ENCODE results near the gene PGAM2. TPM values are rescaled to one million over a fixed set of nuclear protein-coding genes. Genes with fewer than 3 reads are reported as not detected.

The PGAM2 gene
- total RNA-seq, 2 experiments from 2014 or later, result 1.3 to 1.8 TPM

DNA sequence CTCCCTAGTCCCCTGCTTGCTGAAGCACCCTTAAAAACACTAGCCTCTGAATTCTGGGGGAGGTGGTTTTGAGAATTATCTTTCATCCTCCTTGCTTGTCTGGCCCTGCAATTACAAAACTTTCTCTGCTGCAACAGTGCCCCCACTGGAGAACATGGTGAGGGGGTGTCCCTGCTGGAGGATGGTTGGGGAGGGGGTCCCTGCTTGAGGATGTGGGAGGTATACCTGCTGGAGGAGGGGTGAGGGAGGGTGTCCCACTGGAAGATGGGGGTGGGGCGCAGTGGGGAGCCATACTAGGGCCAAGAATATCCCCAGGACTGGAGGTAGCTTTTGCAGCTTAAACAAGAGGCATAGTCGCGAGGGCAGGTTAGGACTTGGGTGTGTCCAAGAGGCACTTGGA lies 20.2 kb upstream of the PGAM2 start:
- Histone ChIP-seq H3K9me3 (ENCODE audit: control insufficient read depth in 1 of 2, insufficient read depth in 1 of 2, low read length in 2 of 2) (no peaks in the 10 kb centered on the region), H3K4me3 (ENCODE audit: low read length) (no peak overlapping the region), H3K27ac (ENCODE audit: low read depth in 1 of 2, low read length in 2 of 2) (no peak overlapping the region), H3K4me1 (ENCODE audit: insufficient read depth, low read length) (peaks cover 16% of the 10 kb centered on the region), H3K36me3 (ENCODE audit: insufficient read depth, low read length) (peaks cover 3% of the 10 kb centered on the region), H3K27me3 (ENCODE audit: control insufficient read depth in 1 of 2, insufficient read depth in 2 of 2, low read length in 2 of 2) (no peaks in the 10 kb centered on the region)
- DNase-seq (no peak), ATAC-seq (ENCODE audit: poor library complexity) (no peak)
- intact Hi-C loops (cut with DNase I, micrococcal nuclease), result loop anchor here in 1 of 2 experiments (2.0 kb wide), 1 partner anchor 59 kb away; no protein-coding TSS in a partner anchor
- ChIA-PET CTCF (no interaction called here), POLR2A (interaction anchor here (1.6 kb wide), 1 partner anchor 404 kb away, joined by 3 read pairs; the partner anchor contains the start of gene NUDCD3)
- Mint-ChIP-seq H3K27ac (no peak overlapping the region), H3K27me3 (no peaks in the 10 kb centered on the region), H3K4me1 (ENCODE audit: low read depth) (peaks cover 24% of the 10 kb centered on the region), H3K36me3 (ENCODE audit: low read depth) (peaks cover 17% of the 10 kb centered on the region), H3K9me3 (no peaks in the 10 kb centered on the region), H3K4me3 (peak overlapping the region; percentile 54)
- TF ChIP-seq, protein P1, sequence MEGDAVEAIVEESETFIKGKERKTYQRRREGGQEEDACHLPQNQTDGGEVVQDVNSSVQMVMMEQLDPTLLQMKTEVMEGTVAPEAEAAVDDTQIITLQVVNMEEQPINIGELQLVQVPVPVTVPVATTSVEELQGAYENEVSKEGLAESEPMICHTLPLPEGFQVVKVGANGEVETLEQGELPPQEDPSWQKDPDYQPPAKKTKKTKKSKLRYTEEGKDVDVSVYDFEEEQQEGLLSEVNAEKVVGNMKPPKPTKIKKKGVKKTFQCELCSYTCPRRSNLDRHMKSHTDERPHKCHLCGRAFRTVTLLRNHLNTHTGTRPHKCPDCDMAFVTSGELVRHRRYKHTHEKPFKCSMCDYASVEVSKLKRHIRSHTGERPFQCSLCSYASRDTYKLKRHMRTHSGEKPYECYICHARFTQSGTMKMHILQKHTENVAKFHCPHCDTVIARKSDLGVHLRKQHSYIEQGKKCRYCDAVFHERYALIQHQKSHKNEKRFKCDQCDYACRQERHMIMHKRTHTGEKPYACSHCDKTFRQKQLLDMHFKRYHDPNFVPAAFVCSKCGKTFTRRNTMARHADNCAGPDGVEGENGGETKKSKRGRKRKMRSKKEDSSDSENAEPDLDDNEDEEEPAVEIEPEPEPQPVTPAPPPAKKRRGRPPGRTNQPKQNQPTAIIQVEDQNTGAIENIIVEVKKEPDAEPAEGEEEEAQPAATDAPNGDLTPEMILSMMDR (IDR thresholded peaks at IDR 0.05), result no peak

DNA sequence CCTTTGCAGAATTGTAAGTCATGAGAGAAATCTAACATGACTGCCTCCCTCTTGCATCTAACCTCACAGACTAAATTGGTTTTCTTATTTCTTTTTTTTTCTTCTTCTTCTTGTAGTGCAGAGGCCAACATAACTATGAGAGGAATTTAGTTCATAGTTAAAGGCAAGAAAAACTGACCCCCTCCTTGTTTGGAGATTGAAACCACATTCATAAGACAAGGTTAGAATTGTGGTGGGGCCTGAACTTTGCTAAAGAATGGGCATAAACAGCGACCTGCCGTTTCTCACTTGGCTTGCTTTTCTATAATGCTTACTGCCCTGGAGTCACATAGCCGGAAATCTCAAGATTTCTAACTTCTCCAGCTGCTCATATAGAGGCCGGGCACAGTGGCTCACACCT lies 19.3 kb upstream of the PGAM2 start:
- TF ChIP-seq, protein P1 (IDR thresholded peaks at IDR 0.05), result no peak
- Histone ChIP-seq H3K27ac (ENCODE audit: low read depth in 1 of 2, low read length in 2 of 2) (no peak overlapping the region), H3K36me3 (ENCODE audit: insufficient read depth, low read length) (peaks cover 11% of the 10 kb centered on the region), H3K4me3 (ENCODE audit: low read length) (no peak overlapping the region), H3K4me1 (ENCODE audit: insufficient read depth, low read length) (peaks cover 25% of the 10 kb centered on the region), H3K27me3 (ENCODE audit: control insufficient read depth in 1 of 2, insufficient read depth in 2 of 2, low read length in 2 of 2) (no peaks in the 10 kb centered on the region), H3K9me3 (ENCODE audit: control insufficient read depth in 1 of 2, insufficient read depth in 1 of 2, low read length in 2 of 2) (no peaks in the 10 kb centered on the region)
- no peaks in the 10 kb centered on the region for H3K27me3 Mint-ChIP-seq
- peaks cover 17% of the 10 kb centered on the region for H3K36me3 Mint-ChIP-seq (ENCODE audit: low read depth)
- intact Hi-C loops (cut with DNase I, micrococcal nuclease), result loop anchor here (1.0 to 5.0 kb wide), 5 partner anchors 37 to 157 kb away; partner anchors contain the start of gene UBE2D4 (in 1 of the 2)
- ATAC-seq (ENCODE audit: poor library complexity), result no peak
- ChIA-PET CTCF (no interaction called here), POLR2A (interaction anchor here (1.6 kb wide), 1 partner anchor 405 kb away, joined by 3 read pairs; the partner anchor contains the start of gene NUDCD3)
- H3K9me3 Mint-ChIP-seq, result no peaks in the 10 kb centered on the region
- H3K27ac Mint-ChIP-seq, result no peak overlapping the region
- no peak overlapping the region for H3K4me3 Mint-ChIP-seq
- DNase-seq, result no peak
- H3K4me1 Mint-ChIP-seq (ENCODE audit: low read depth), result peaks cover 26% of the 10 kb centered on the region

DNA sequence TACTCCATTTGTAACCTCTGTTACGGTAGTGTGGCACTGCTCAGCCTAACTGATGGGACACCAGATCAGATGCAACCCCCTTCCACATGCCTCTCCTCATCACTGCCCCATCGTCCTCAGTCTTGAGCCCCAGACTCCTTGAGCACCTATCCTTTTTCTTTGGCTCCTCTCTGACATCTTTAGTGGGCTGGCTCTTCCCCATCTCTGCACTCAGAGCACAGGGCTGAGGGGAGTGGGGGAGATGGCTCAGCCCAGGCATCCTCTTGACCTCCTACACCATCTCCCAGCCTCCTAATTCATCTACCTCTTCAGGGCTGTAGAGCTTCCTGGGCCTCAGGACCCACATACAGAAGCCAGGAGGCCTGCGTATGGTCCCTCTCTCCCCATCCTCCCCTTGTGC lies 18.4 kb upstream of the PGAM2 start:
- H3K27ac Mint-ChIP-seq, result peak overlapping the region; percentile 80
- no peaks in the 10 kb centered on the region for H3K9me3 Mint-ChIP-seq
- TF ChIP-seq, protein P1 (IDR thresholded peaks at IDR 0.05), result no peak
- Histone ChIP-seq H3K27me3 (ENCODE audit: control insufficient read depth in 1 of 2, insufficient read depth in 2 of 2, low read length in 2 of 2) (no peaks in the 10 kb centered on the region), H3K27ac (ENCODE audit: low read depth in 1 of 2, low read length in 2 of 2) (no peak overlapping the region), H3K4me3 (ENCODE audit: low read length) (no peak overlapping the region), H3K4me1 (ENCODE audit: insufficient read depth, low read length) (peaks cover 28% of the 10 kb centered on the region), H3K36me3 (ENCODE audit: insufficient read depth, low read length) (peaks cover 20% of the 10 kb centered on the region), H3K9me3 (ENCODE audit: control insufficient read depth in 1 of 2, insufficient read depth in 1 of 2, low read length in 2 of 2) (no peaks in the 10 kb centered on the region)
- ATAC-seq (ENCODE audit: poor library complexity), result no peak
- intact Hi-C loops (cut with DNase I, micrococcal nuclease), result loop anchor here (1.0 to 5.0 kb wide), 8 partner anchors 36 to 665 kb away; partner anchors contain the start of genes UBE2D4 (in 1 of the 2), YKT6 (in 1 of the 2) and ZMIZ2 (in 1 of the 2)
- peak overlapping the region; percentile 95 for H3K4me3 Mint-ChIP-seq
- ChIA-PET CTCF (no interaction called here), POLR2A (interaction anchor here (1.6 kb wide), 1 partner anchor 406 kb away, joined by 3 read pairs; the partner anchor contains the start of gene NUDCD3)
- no peak for DNase-seq
- peaks cover 21% of the 10 kb centered on the region for H3K36me3 Mint-ChIP-seq (ENCODE audit: low read depth)
- peaks cover 26% of the 10 kb centered on the region for H3K4me1 Mint-ChIP-seq (ENCODE audit: low read depth)
- H3K27me3 Mint-ChIP-seq, result no peaks in the 10 kb centered on the region
